ENCODE measurements around the gene BRD3.

The BRD3 gene

GRCh38 chr9:134066913-134067851, 644 bp downstream of the BRD3 start:
- no peak for DNase-seq (ENCODE audit: low read depth in 2 of 2)

DNA sequence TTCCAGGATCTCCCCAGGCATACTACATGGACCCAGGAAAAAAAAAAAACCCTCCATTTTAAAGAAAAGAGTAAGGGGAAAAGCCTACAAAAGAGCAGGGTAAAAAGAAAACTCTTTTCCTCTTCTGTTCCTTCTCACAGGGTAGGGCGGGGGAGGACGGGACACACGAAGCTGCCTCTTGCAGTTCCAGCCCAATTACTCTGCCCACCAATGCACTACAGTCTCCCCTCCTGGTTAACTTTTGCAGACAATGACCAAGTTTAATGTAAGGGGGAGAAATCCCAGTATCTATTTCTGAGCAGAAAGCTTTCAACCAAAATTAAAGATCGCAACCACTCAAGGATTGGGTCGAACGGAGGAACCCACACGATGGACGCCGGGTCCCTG, 1.3 kb downstream of the BRD3 start:
- no peak for DNase-seq (ENCODE audit: low read depth in 2 of 2)

DNA sequence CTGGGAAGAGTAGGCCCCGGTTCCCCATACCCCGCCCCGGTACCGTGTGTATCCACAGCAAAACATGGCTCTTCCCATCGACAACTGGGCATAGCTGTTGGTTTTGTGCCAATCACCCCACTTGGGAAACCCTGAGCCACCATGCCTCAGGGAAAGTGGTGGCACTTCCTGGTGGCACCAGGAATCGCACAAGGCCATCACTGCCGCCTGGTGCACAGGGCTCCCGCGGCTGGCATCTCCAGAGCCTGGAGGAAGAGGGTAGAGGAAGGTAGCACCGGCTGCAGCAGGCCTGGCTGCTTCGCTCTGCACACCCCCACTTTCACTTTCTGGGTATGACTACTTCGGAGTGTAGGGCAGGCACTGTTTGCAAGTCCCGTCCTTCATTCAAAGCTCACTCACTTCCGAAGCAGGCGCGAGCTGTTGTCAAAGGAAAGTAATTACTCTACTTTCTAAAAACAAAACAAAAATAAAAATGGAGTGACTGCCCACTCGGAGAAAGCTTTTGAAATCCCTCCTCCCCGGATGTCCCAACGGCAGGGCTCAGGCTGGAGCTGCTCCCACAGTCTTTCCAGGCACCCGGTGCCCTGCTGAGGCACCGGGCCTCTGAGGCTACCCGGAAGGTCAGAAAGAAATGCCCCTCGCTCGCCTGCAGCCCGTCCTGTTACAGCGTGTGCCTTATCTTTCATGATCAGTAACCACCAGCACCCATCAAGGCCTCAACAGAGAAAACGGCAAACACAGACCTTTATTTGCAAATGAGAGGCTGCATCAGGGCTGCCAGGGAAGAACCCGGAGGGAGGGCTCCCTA, 2.0 kb downstream of the BRD3 start:
- peak; percentile 45 to 62 for DNase-seq (ENCODE audit: low read depth in 2 of 2)

GRCh38 chr9:134064711-134065110, 3.1 kb downstream of the BRD3 start:
- DNase-seq (ENCODE audit: low read depth in 2 of 2): no peak

- DNase-seq (ENCODE audit: low read depth in 2 of 2): no peak
Observed at GRCh38 chr9:134063571-134064450, 4.0 kb downstream of the BRD3 start.

GRCh38 chr9:134063088-134063570, 4.7 kb downstream of the BRD3 start:
- DNase-seq (ENCODE audit: low read depth in 2 of 2): no peak

- DNase-seq (ENCODE audit: low read depth in 2 of 2): no peak
Observed at GRCh38 chr9:134062461-134063087, 5.3 kb downstream of the BRD3 start.

- no peak for DNase-seq (ENCODE audit: low read depth in 2 of 2)
Observed at GRCh38 chr9:134061688-134062371, 6.0 kb downstream of the BRD3 start.

GRCh38 chr9:134061019-134061687, 6.7 kb downstream of the BRD3 start:
- DNase-seq (ENCODE audit: low read depth in 2 of 2): no peak

DNA sequence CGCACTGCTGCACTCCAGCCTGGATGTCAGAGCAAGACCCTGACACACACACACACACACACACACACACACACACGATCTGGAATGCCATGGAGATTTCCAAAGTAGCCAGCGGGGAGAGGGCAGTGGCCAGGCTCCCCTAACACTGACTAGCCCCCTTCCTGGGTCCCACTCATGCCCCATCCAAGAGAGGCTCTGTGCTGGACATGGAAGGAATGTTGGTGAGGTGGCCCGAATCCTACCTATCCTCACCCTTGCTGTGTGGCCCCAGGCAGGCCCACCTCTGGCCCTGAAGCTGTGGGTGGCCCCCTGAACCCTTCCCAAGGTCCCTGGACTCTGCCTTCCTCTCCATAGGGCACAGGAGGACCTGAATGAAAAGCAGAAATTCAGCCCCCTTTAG, 7.3 kb downstream of the BRD3 start:
- no peak for DNase-seq (ENCODE audit: low read depth in 2 of 2)

DNA sequence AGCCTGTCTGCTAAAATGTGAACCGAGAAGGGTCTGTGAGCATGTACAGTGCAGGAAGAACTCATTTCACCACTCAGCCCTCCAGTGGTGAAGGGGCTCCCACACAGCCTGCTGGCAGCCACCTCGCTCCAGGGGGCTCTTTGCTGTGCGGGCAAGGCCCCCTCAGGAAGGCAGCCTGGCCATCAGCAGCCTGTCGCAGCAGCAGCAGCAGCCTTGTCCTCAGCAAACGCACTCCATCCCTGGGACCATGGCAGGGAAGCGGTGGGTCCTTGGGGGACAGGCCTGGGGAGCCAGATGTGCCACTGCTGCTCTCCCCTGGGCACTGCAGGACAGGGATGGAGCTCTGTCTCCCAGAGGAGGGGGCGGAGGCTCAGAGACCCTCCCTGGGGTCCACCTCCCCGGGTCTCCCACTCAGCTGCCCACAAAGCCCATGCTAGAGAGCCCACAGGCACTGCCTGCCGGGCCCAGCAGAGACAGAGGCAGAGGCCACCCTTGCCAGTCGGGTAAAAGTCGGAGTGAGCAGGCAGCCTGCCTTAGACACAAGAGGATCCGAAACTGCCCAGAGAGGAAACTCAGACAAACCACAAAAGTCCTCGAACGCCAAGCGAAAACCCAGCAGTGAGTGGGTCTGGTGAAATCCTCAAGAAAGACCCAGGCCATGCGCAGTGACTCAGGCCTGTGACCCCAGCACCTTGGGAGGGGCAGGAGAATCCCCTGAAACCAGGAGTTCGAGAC, 8.0 kb downstream of the BRD3 start:
- DNase-seq (ENCODE audit: low read depth in 2 of 2): no peak

- DNase-seq (ENCODE audit: low read depth in 2 of 2): no peak
Observed at GRCh38 chr9:134059188-134059641, 8.6 kb downstream of the BRD3 start.

DNA sequence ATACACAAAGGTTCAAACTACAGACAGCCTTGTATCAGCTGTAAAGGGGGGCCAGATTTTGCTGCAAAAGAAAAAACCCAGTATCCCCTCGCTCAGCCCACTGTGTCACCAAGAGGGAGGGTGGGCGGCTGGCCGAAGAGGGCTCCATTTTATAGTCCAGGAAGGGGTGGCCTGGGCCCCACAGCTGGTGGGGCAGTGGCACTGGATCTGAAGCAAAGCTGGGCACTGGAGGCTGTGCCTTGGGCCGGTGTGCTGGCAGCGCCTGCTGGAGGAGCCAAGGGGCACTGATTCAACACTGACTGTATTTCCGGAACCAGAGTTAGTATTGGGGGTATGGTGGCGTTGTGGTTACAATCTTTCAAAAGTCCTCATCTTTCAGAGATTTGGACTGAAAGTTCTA, 9.1 kb downstream of the BRD3 start:
- DNase-seq (ENCODE audit: low read depth in 2 of 2): no peak

DNA sequence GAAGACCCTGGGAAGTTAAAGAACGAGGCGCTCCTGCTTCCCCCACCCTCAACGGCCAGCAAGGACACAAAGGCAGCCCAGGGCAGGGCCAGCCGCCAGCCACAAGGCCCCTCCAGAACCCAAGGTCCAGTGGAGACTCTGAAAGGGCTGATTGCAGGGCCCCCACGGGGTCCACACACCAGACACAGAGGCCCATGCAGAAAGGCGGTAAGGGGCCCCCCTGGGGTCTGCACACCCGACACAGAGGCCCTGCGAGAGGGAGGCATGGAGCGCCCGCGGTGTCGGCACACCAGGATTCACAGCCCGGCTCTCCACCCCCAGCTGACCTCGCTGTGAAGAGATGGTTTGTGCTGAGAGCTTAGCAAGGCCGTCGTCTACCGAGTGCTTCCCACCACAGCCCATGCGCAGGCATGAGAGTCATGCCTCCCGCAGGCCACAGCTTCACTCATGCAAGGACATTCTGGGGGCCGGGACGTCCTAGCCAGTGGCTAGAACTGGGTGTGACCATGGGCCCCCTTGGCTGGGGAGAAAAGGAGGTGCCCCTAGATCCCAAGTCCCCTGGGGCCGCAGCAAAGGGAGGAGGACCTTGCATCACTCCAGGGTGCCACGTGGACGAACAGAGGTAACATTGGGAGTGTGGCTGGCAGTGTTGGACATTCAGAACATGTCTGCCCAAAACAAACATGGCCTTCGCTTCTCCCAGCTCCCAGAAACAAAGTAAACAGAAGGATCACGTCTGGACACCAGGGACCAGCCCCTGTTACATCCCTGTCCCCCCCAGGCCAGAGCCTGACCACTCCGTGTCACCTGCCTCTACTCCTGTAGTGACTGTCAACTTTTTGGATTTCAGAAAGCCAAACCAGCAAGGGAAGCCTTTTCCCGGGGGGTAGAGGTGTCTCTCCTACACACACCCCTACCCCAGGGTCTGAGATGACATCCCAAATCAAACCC, 9.8 kb downstream of the BRD3 start:
- DNase-seq (ENCODE audit: low read depth in 2 of 2): no peak

DNA sequence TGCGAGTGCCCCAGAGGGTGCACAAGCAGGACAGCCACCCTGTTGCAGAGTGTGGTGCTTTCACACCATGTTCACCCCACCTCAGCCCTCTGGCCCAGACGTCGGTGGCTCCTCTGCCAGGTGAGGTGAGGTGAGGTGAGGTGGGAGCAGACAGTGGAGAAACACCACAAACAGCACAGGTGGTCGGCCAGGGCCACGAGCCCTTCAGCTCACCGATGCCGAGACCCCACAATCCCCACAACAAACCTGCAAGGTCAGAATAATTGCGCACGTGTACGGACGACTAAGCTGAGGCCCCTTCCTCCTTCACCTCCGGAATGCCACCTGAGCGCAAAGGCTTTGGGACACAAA, 10.5 kb downstream of the BRD3 start:
- no peak for DNase-seq (ENCODE audit: low read depth in 2 of 2)

- DNase-seq (ENCODE audit: low read depth in 2 of 2): no peak
Observed at GRCh38 chr9:134056483-134057306, 11.1 kb downstream of the BRD3 start.

DNA sequence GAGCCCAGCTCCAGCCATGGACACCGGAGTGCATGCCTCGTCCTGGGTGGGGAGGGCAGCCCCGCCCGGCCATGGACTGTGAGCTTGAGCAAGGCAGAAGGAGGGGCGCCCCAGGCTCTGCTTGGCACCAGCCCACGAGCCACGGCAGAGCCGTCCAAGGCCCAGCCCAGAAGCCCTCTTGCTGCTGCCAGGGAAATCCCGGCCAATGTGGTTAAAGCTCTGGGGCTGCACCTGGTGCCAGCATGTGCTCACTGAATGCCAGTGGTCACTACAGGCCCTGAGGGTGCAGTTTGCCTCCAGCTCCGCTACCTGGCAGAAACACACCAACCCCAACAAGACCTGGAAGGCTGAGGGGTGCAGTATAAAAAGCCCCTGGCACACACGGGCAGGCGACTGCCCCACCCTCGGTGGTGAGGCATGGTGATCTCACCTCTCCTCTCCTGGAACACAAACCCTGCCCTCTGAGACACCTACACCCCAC, 11.8 kb downstream of the BRD3 start:
- no peak for DNase-seq (ENCODE audit: low read depth in 2 of 2)
